Mesendoderm (in vitro differentiated cells): ENCODE data around the gene CYB561D2.

Source experiments
- DNase-seq: peaks from one replicate; pipeline ENCODE4 v3.0.0; 2013
- H2AK5ac ChIP-seq: 2 replicates; pipeline ENCODE4 v1.6.1; 2013; ENCODE audit warnings: low read length, inconsistent platforms
- H2BK120ac ChIP-seq: 2 replicates; pipeline ENCODE4 v1.6.1; 2013; ENCODE audit warnings: low read depth, mild to moderate bottlenecking, low read length, moderate library complexity, mixed read lengths
- H2BK15ac ChIP-seq: replicated peaks from 2 replicates; pipeline ENCODE4 v1.6.1; 2013; ENCODE audit warnings: low read depth, mild to moderate bottlenecking, moderate library complexity
- H2BK5ac ChIP-seq: 2 replicates; pipeline ENCODE4 v1.6.1; 2013; ENCODE audit warnings: low read length, inconsistent platforms
- H3K18ac ChIP-seq: 2 replicates; pipeline ENCODE4 v1.6.1; 2013; ENCODE audit warnings: mild to moderate bottlenecking, low read length, mixed read lengths
- H3K23ac ChIP-seq: one replicate; pipeline ENCODE4 v1.6.1; 2013; ENCODE audit warnings: low read length
- H3K27ac ChIP-seq: 2 replicates; pipeline ENCODE4 v1.5.1; 2013; ENCODE audit warnings: low read depth, mild to moderate bottlenecking, inconsistent platforms, low read length, moderate library complexity
- H3K27me3 ChIP-seq: 2 replicates; pipeline ENCODE4 v1.6.1; 2013; ENCODE audit warnings: low read length, control low read depth, mild to moderate bottlenecking, inconsistent platforms; ENCODE audit not compliant: insufficient read depth, poor library complexity
- H3K36me3 ChIP-seq: 2 replicates; pipeline ENCODE4 v1.6.1; 2013; ENCODE audit warnings: low read length, inconsistent platforms; ENCODE audit not compliant: control insufficient read depth, insufficient read depth
- H3K4ac ChIP-seq: one replicate; pipeline ENCODE4 v1.6.1; 2013; ENCODE audit warnings: low read depth, mild to moderate bottlenecking, low read length, moderate library complexity
- H3K4me1 ChIP-seq: 2 replicates; pipeline ENCODE4 v1.6.1; 2013; ENCODE audit warnings: low read depth, low read length, inconsistent platforms; ENCODE audit not compliant: control insufficient read depth
- H3K4me2 ChIP-seq: 2 replicates; pipeline ENCODE4 v1.6.1; 2013; ENCODE audit warnings: low read length
- H3K4me3 ChIP-seq: 2 replicates; pipeline ENCODE4 v1.5.1; 2013; ENCODE audit warnings: mild to moderate bottlenecking, low read length
- H3K56ac ChIP-seq: one replicate; pipeline ENCODE4 v1.6.1; 2013; ENCODE audit warnings: low read length
- H3K79me1 ChIP-seq: 2 replicates; pipeline ENCODE4 v1.6.1; 2013; ENCODE audit warnings: low read length, inconsistent platforms
- H3K79me2 ChIP-seq: 2 replicates; pipeline ENCODE4 v1.6.1; 2013; ENCODE audit warnings: mild to moderate bottlenecking, low read length; ENCODE audit not compliant: control insufficient read depth, insufficient read depth
- H3K9ac ChIP-seq: 2 replicates; pipeline ENCODE4 v1.6.1; 2013; ENCODE audit warnings: low read length, inconsistent platforms
- H4K5ac ChIP-seq: one replicate; pipeline ENCODE4 v1.6.1; 2013; ENCODE audit warnings: low read length
- H4K8ac ChIP-seq: one replicate; pipeline ENCODE4 v1.6.1; 2013; ENCODE audit warnings: low read depth, mild to moderate bottlenecking, control low read depth, low read length, moderate library complexity
- WGBS: extraction: QIAGEN DNeasy Blood & Tissue Kit; methylation state at CpG from one replicate; pipeline ENCODE4 v1.1.7; 2013; ENCODE audit warnings: low lambda C conversion rate, missing lambda C conversion rate; ENCODE audit not compliant: insufficient coverage; ENCODE audit errors: extremely low coverage; 5-methylcytosine and 5-hydroxymethylcytosine counted together

Gene CYB561D2

GRCh38 chr3:50325497-50326181 lies 25.0 kb upstream of the CYB561D2 start:
- H3K36me3 ChIP-seq, result peaks cover 8% of the 10 kb centered on the region
- WGBS, result no CpG with 5 or more reads among the region's 11 CpGs

GRCh38 chr3:50326182-50326541 lies 24.5 kb upstream of the CYB561D2 start:
- Histone ChIP-seq H4K5ac (no peak overlapping the region), H3K79me2 (peaks cover 11% of the 10 kb centered on the region), H2BK15ac (no peak overlapping the region), H2BK5ac (no peak overlapping the region), H3K79me1 (peaks cover 6% of the 10 kb centered on the region), H3K36me3 (peaks cover 10% of the 10 kb centered on the region), H3K4me2 (no peak overlapping the region), H2BK120ac (no peak overlapping the region), H3K9ac (no peak overlapping the region), H3K56ac (no peak overlapping the region), H3K4ac (no peak overlapping the region), H3K18ac (no peak overlapping the region), H2AK5ac (no peak overlapping the region), H4K8ac (no peak overlapping the region), H3K27ac (no peak overlapping the region), H3K27me3 (no peaks in the 10 kb centered on the region), H3K4me1 (peaks cover 7% of the 10 kb centered on the region), H3K23ac (no peak overlapping the region), H3K4me3 (no peak overlapping the region)
- WGBS, result no CpG with 5 or more reads among the region's 8 CpGs
- no peak for DNase-seq

More at GRCh38 chr3:50325497-50326181, 25.0 kb upstream of the CYB561D2 start:
- Histone ChIP-seq H3K4ac (no peak overlapping the region), H3K56ac (no peak overlapping the region), H3K4me1 (peaks cover 7% of the 10 kb centered on the region), H4K5ac (no peak overlapping the region), H3K23ac (no peak overlapping the region), H4K8ac (no peak overlapping the region), H2BK15ac (no peak overlapping the region), H3K27ac (no peak overlapping the region), H3K18ac (no peak overlapping the region), H2AK5ac (no peak overlapping the region), H3K4me2 (no peak overlapping the region), H3K79me2 (peaks cover 14% of the 10 kb centered on the region), H3K27me3 (no peaks in the 10 kb centered on the region), H3K4me3 (no peak overlapping the region), H2BK120ac (no peak overlapping the region), H2BK5ac (no peak overlapping the region), H3K9ac (no peak overlapping the region), H3K79me1 (peaks cover 8% of the 10 kb centered on the region)
- no peak for DNase-seq

GRCh38 chr3:50327129-50327528 lies 23.5 kb upstream of the CYB561D2 start:
- peak overlapping the region; percentile 95 for H3K4me2 ChIP-seq
- no peaks in the 10 kb centered on the region for H3K27me3 ChIP-seq

GRCh38 chr3:50327943-50328691 lies 22.5 kb upstream of the CYB561D2 start, which contains the start of gene TUSC2:
TUSC2 (minus strand) TSS chr3:50328223; CDS start chr3:50328099, 124 bp downstream.
- H2BK5ac ChIP-seq, result no peak within 1 kb of the TSS
- H4K5ac ChIP-seq, result no peak within 1 kb of the TSS
- DNase-seq, result peak; percentile 99
- peak within 1 kb of the TSS; percentile 90 for H3K4me3 ChIP-seq
- H3K27ac ChIP-seq, result no peak within 1 kb of the TSS
- H3K4me2 ChIP-seq, result peak within 1 kb of the TSS; percentile 95
- H3K23ac ChIP-seq, result no peak within 1 kb of the TSS
- peaks cover 13% of the 10 kb centered on the region for H3K79me2 ChIP-seq
- peak within 1 kb of the TSS; percentile 25 for H3K4ac ChIP-seq
- peak within 1 kb of the TSS; percentile 89 for H3K9ac ChIP-seq
- H4K8ac ChIP-seq, result no peak within 1 kb of the TSS
- H2BK15ac ChIP-seq, result no peak within 1 kb of the TSS
- H3K4me1 ChIP-seq, result peaks cover 3% of the 10 kb centered on the region
- no peak within 1 kb of the TSS for H3K18ac ChIP-seq
- no CpG with 5 or more reads among the region's 55 CpGs for WGBS
- H2AK5ac ChIP-seq, result no peak within 1 kb of the TSS
- H3K56ac ChIP-seq, result peak within 1 kb of the TSS; percentile 92
- peaks cover 13% of the 10 kb centered on the region for H3K36me3 ChIP-seq
- H3K79me1 ChIP-seq, result peaks cover 8% of the 10 kb centered on the region
- H3K27me3 ChIP-seq, result no peaks in the 10 kb centered on the region
- H2BK120ac ChIP-seq, result no peak within 1 kb of the TSS

More at GRCh38 chr3:50327129-50327528, 23.5 kb upstream of the CYB561D2 start:
- no peak overlapping the region for H2AK5ac ChIP-seq
- H3K9ac ChIP-seq, result peak overlapping the region; percentile 85
- no peak for DNase-seq
- H4K5ac ChIP-seq, result no peak overlapping the region
- H4K8ac ChIP-seq, result no peak overlapping the region
- H3K79me1 ChIP-seq, result peaks cover 7% of the 10 kb centered on the region
- peaks cover 7% of the 10 kb centered on the region for H3K4me1 ChIP-seq
- H3K18ac ChIP-seq, result no peak overlapping the region
- no peak overlapping the region for H2BK120ac ChIP-seq
- no peak overlapping the region for H3K23ac ChIP-seq
- H3K4me3 ChIP-seq, result peak overlapping the region; percentile 90
- no peak overlapping the region for H3K27ac ChIP-seq
- H3K79me2 ChIP-seq, result peaks cover 11% of the 10 kb centered on the region
- H2BK5ac ChIP-seq, result no peak overlapping the region
- H3K4ac ChIP-seq, result no peak overlapping the region
- peaks cover 13% of the 10 kb centered on the region for H3K36me3 ChIP-seq
- no CpG with 5 or more reads among the region's 4 CpGs for WGBS
- no peak overlapping the region for H2BK15ac ChIP-seq
- H3K56ac ChIP-seq, result peak overlapping the region; percentile 91

GRCh38 chr3:50330330-50330729 lies 20.3 kb upstream of the CYB561D2 start:
- no peak for DNase-seq
- Histone ChIP-seq H2BK5ac (no peak overlapping the region), H3K9ac (no peak overlapping the region), H4K8ac (no peak overlapping the region), H3K23ac (no peak overlapping the region), H3K4me1 (peaks cover 2% of the 10 kb centered on the region), H3K27ac (no peak overlapping the region), H3K27me3 (no peaks in the 10 kb centered on the region), H2AK5ac (no peak overlapping the region), H3K4ac (no peak overlapping the region), H3K56ac (no peak overlapping the region), H3K79me1 (peaks cover 16% of the 10 kb centered on the region), H2BK120ac (no peak overlapping the region), H2BK15ac (no peak overlapping the region), H4K5ac (no peak overlapping the region), H3K36me3 (peaks cover 13% of the 10 kb centered on the region), H3K18ac (no peak overlapping the region), H3K4me2 (no peak overlapping the region), H3K79me2 (peaks cover 24% of the 10 kb centered on the region), H3K4me3 (no peak overlapping the region)
- WGBS, result no CpG with 5 or more reads among the region's 10 CpGs
